Hindlimb muscle (tissue), 1 donor: ENCODE measurements around the gene SLC22A15. TPM values are rescaled to one million over a fixed set of nuclear protein-coding genes. Genes with fewer than 3 reads are reported as not detected.

Source experiments
- DNase-seq: peaks from one replicate; pipeline ENCODE4 v3.0.0-alpha.2; 2013
- polyA plus RNA-seq: library from polyadenylated mRNA; unstranded; fragments of 120-200 nt; gene quantifications from one replicate; pipeline ENCODE4 v1.2.1, GENCODE V29; 2013; ENCODE audit not compliant: insufficient read length

Gene SLC22A15
- polyA plus RNA-seq, 1 donor: 0.90 TPM

GRCh38 chr1:116105996-116106395 is 129.7 kb downstream of the SLC22A15 start:
- DNase-seq: no peak

- DNase-seq: no peak
Measured at GRCh38 chr1:116106646-116107045, 130.3 kb downstream of the SLC22A15 start.

GRCh38 chr1:116107371-116107770 is 131.1 kb downstream of the SLC22A15 start:
- DNase-seq: no peak

- DNase-seq: no peak
Measured at GRCh38 chr1:116110567-116111523, 134.5 kb downstream of the SLC22A15 start, which contains the start of gene MAB21L3. Gene MAB21L3 (plus strand): TSS chr1:116111399. CDS start chr1:116112616, 1,217 bp downstream.

GRCh38 chr1:116111524-116112021 is 135.3 kb downstream of the SLC22A15 start:
- DNase-seq: no peak

GRCh38 chr1:116112388-116113140 is 136.3 kb downstream of the SLC22A15 start:
- DNase-seq: no peak

- DNase-seq: no peak
Measured at GRCh38 chr1:116113615-116114014, 137.3 kb downstream of the SLC22A15 start.

GRCh38 chr1:116115476-116116439 is 139.4 kb downstream of the SLC22A15 start:
- DNase-seq: no peak

- no peak for DNase-seq
Measured at GRCh38 chr1:116118471-116118870, 142.2 kb downstream of the SLC22A15 start.

Other genes with a start within 250 kb of the SLC22A15 start
- 825 TPM for gene CASQ2, start 207.8 kb upstream of the SLC22A15 start, polyA plus RNA-seq
- 0.10 TPM for gene NHLH2, start 135.4 kb upstream of the SLC22A15 start, polyA plus RNA-seq
- gene MAB21L3, start 134.9 kb downstream of the SLC22A15 start, polyA plus RNA-seq: not detected